GM18868 (cell line): Measurements from ENCODE around the gene SLC35E1.

Source experiments
- ATAC-seq: cut with Tn5 transposase; IDR thresholded peaks from one replicate; pipeline ENCODE4 v1.9.1; 2021; ENCODE audit warnings: mild to moderate bottlenecking, moderate library complexity; ENCODE audit not compliant: unreplicated experiment

The SLC35E1 gene

GRCh38 chr19:16598848-16599247 lies 26.6 kb upstream of the SLC35E1 start:
- ATAC-seq: no peak

GRCh38 chr19:16596399-16596798 lies 24.2 kb upstream of the SLC35E1 start:
- ATAC-seq: no peak

- no peak for ATAC-seq
Measured at GRCh38 chr19:16595097-16595496, 22.9 kb upstream of the SLC35E1 start.

DNA sequence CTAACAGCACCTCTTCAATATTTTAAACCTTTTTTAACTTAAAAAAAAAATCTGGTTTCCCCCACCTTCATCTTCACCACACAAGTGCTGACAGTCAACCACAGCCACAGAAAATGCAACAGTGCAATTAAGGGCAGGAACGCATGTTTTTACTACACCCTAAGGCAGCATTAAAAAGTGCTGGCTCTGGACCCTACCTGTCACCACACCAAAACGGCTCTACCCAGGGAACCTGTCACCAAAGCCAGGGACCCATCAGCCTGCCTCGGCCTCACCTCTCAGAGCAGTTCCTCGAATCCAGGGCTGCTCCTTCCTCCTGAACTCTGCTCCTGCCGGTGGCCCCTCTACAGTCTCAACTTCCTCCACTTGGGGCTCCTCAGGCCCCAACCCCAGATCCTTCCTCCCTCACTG lies 22.5 kb upstream of the SLC35E1 start:
- ATAC-seq: no peak

- ATAC-seq: peak; percentile 37
Measured at GRCh38 chr19:16594131-16594586, 21.9 kb upstream of the SLC35E1 start.

DNA sequence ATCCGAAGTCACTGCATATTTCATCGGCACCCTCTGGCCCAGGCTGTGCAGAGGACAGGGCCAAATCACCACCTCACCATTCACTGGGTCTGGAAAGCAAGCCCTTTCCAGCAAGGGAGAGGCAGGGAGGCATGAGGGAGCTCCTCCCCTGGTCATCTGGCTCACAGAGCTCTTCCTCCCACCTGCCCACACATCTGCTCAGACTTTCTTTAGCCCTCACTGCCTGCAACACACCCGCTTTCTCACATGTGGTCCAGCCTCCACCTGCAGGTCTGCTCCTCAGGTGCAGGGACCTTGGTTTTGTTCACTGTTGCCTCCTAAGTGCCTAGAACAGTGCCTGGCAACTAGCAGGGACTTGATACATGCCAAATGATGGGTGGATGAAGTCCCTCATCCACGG lies 21.0 kb upstream of the SLC35E1 start:
- ATAC-seq: no peak

GRCh38 chr19:16591803-16592556 lies 19.8 kb upstream of the SLC35E1 start:
- no peak for ATAC-seq

GRCh38 chr19:16590876-16591802 lies 18.9 kb upstream of the SLC35E1 start:
- ATAC-seq: no peak

- ATAC-seq: no peak
Measured at GRCh38 chr19:16589917-16590316, 17.7 kb upstream of the SLC35E1 start.

- peak; percentile 4 for ATAC-seq
Measured at GRCh38 chr19:16588824-16589577, 16.8 kb upstream of the SLC35E1 start.

- peak; percentile 39 for ATAC-seq
Measured at GRCh38 chr19:16587833-16588823, 15.9 kb upstream of the SLC35E1 start.

DNA sequence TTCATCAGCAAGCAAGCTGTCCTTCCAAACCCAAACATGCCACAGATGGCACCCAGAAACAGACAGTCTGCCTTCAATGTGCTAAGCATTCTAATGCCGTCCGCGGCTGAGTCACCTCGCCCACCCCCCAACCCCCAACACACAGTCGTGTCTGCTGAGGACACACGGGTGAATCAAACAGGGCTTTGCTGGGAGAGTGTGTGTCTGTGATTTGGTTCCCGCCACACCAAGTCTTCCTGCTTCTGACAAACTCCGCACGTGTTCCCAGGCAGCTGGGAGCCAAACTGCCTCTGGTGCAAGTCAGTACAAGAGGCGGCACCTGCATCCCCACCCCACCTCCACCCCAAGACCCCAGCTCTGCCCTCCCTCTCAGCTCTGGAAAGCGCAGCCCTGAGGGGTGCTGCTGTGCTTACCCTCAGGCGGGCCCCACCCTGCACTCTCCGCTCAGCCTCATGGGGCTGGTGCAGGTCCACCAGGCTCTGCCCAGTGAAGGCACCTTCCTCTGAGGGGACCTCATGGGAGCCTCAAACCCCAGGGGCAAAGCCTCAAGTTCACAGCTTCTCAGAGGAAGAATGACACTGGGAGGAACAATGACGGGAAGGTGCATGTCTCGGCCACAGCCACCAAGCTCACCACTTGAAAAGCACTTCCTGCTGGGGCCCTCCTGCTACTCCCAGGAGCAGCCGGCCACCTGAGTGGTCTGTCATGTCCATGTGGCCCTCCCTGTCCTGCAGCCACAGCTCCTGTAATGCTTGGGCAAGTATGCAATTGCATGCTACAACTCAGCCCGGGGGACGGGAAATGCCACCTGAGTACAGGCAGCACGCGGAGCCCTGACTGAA lies 15.0 kb upstream of the SLC35E1 start:
- no peak for ATAC-seq

GRCh38 chr19:16586477-16586871 lies 14.3 kb upstream of the SLC35E1 start:
- ATAC-seq: no peak

DNA sequence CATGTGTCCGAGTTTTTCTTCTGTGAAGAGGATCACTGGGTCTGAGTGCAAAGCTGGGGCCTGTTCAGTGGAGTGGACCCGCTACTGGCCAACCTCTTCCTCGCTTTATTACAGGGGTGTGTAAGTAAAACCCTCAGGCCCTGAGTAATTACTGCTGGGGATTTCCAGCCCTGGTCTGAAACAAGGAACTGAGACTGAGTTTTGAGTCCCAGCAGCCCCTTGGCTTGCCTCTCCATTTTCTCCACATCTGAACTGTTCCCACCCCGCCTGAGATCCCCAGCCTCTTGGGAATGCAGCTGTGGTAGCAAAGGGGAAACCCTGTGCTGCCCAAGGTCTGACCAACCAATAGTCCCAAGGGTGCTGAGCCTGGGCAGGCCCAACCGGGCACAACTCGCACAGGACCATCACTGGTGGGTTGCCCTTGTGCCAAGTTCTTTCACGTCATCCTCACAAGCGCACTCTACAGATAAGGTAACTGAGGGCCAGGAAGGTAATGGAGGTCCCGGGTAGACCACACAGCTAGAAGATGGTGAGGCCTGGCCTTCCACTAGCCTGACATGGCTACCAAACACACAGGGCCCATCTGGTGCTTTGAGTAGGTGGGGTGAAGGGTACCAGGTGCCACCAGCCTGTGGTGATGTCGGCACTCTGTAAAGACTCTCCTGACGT lies 13.7 kb upstream of the SLC35E1 start:
- ATAC-seq: peak; percentile 28

GRCh38 chr19:16585094-16585801 lies 13.0 kb upstream of the SLC35E1 start:
- no peak for ATAC-seq

DNA sequence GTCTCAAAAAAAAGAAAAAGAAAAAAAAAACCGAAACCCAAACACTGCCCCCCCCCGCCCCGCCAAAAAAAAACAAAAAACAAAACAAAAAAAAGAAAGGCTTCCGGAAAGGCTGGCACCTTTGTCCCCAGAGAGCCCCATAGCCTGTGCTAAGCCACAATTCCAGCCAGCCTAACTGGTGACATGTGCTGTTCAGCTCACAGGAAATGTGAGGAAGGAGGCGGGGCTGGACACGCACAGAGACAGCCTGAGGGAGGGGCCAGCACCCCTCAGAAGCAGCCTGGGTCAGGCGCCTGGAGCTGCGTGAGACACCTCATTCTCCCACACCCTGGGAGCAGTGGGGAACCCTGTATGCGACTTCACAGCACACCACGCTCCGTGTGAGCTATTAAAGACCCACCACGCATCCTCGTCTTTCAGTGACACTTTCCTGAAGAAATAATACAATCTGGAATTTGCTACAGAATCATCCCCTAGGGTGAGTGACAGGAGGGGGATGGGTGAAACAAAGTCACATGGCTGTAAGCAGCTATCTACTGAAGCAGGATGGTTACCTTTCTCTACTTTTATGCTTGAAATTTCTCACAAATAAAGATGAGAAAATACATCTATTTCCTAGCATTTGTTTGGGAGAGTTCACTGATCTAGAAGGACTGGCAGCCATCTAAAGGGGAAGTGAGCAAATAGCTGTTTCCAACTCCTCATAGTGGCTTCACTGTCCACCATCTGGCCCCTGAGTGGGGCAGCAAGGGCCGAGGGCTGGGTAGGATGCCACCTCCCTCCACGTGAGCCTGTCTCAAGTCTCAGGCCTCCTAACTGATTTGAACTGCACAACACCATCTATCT lies 12.3 kb upstream of the SLC35E1 start:
- peak; percentile 49 for ATAC-seq
